Thyroid gland (tissue), 4 donors: ENCODE measurements around the gene LINC01488. TPM values are rescaled to one million over a fixed set of nuclear protein-coding genes. Genes with fewer than 3 reads are reported as not detected.

ENCODE experiments used
- DNase-seq, 2 donors: peaks; one replicate each; pipeline ENCODE4 v3.0.0-alpha.2; 2019
- H3K27ac ChIP-seq, 3 donors: fragments of 200-600 bp; sonication (generic); 1 replicate in 2 of 3; 2 replicates in 1 of 3; pipeline ENCODE4 v1.5.1; 2016 to 2019; ENCODE audit warnings: mild to moderate bottlenecking in 1 of 3, moderate library complexity in 1 of 3
- H3K27me3 ChIP-seq: fragments of 200-600 bp; sonication (generic); one replicate; pipeline ENCODE4 v1.5.1; 2019
- H3K36me3 ChIP-seq, 2 donors: fragments of 200-600 bp; sonication (generic); one replicate each; pipeline ENCODE4 v1.5.1; 2016 to 2019
- H3K4me1 ChIP-seq, 2 donors: fragments of 200-600 bp; sonication (generic); one replicate each; pipeline ENCODE4 v1.5.1; 2017 to 2019
- H3K4me3 ChIP-seq, 3 donors: fragments of 200-600 bp; sonication (generic); replicated peaks in 1 of 3; 1 replicate in 2 of 3; 2 replicates in 1 of 3; pipeline ENCODE4 v1.5.1; 2016; ENCODE audit warnings: mild to moderate bottlenecking in 1 of 3
- H3K9me3 ChIP-seq: fragments of 200-600 bp; sonication (generic); one replicate; pipeline ENCODE4 v1.5.1; 2017
- POLR2A ChIP-seq, 2 donors: fragments of 450-650 bp; IDR thresholded peaks; one replicate each; pipeline ENCODE4 v1.6.1; 2017; ENCODE audit warnings: antibody characterized with exemption in 2 of 2, mild to moderate bottlenecking in 2 of 2, moderate library complexity in 1 of 2
- WGBS, 2 donors: methylation state at CpG; one replicate each; pipeline ENCODE4 v1.1.5; 2017; 5-methylcytosine and 5-hydroxymethylcytosine counted together
- intact Hi-C: fragments of 100-400 bp; cut with DNase I; formaldehyde crosslinking; loops from one replicate; pipeline ENCODE4 v1.15.1; 2023
- total RNA-seq, 4 donors: library from RNA; depleted of rRNA; stranded (reverse); fragments of >200 nt; gene quantifications; one replicate each; pipeline ENCODE4 v1.2.3, GENCODE V29; 2016
- TF ChIP-seq, protein P1 (sequence below), 6 experiments: fragments of 200-600 bp in 3 of 6; fragments of 450-650 bp in 3 of 6; sonication (generic) in 3 of 6; IDR thresholded peaks; one replicate each; pipeline ENCODE4 v1.5.1; 2016 to 2019; ENCODE audit warnings: antibody characterized with exemption in 6 of 6, mild to moderate bottlenecking in 2 of 6, inconsistent platforms in 1 of 6, moderate library complexity in 1 of 6

Gene LINC01488
- total RNA-seq, 4 donors from 2014 or later, result not detected

DNA sequence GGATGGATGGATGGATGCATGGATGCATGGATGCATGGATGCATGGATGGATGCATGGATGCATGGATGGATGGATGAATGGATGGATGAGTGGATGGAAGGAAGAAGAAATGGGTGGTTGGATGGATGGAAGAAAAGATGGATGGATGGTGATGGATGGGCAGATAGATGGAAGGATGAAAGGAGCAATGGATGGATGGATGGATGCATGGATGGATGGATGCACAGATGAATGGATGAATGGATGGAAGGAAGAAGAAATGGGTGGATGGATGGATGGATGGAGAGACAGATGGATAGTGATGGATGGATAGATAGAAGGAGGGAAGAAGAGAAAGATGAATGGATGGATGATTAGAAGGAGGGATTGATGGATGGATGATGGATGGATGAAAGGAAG is 30.2 kb upstream of the LINC01488 start:
- no peaks in the 10 kb centered on the region for H3K27me3 ChIP-seq
- H3K9me3 ChIP-seq, result no peaks in the 10 kb centered on the region
- no peaks in the 10 kb centered on the region for H3K36me3 ChIP-seq
- TF ChIP-seq POLR2A (IDR thresholded peaks at IDR 0.05), result no peak
- TF ChIP-seq, protein P1, sequence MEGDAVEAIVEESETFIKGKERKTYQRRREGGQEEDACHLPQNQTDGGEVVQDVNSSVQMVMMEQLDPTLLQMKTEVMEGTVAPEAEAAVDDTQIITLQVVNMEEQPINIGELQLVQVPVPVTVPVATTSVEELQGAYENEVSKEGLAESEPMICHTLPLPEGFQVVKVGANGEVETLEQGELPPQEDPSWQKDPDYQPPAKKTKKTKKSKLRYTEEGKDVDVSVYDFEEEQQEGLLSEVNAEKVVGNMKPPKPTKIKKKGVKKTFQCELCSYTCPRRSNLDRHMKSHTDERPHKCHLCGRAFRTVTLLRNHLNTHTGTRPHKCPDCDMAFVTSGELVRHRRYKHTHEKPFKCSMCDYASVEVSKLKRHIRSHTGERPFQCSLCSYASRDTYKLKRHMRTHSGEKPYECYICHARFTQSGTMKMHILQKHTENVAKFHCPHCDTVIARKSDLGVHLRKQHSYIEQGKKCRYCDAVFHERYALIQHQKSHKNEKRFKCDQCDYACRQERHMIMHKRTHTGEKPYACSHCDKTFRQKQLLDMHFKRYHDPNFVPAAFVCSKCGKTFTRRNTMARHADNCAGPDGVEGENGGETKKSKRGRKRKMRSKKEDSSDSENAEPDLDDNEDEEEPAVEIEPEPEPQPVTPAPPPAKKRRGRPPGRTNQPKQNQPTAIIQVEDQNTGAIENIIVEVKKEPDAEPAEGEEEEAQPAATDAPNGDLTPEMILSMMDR (IDR thresholded peaks at IDR 0.05), result no peak
- H3K4me3 ChIP-seq, result no peak overlapping the region
- no peak overlapping the region for H3K27ac ChIP-seq
- peaks cover 31 to 40% of the 10 kb centered on the region in 2 donors for H3K4me1 ChIP-seq
- no peak for DNase-seq
- intact Hi-C loops, result no loop called here

DNA sequence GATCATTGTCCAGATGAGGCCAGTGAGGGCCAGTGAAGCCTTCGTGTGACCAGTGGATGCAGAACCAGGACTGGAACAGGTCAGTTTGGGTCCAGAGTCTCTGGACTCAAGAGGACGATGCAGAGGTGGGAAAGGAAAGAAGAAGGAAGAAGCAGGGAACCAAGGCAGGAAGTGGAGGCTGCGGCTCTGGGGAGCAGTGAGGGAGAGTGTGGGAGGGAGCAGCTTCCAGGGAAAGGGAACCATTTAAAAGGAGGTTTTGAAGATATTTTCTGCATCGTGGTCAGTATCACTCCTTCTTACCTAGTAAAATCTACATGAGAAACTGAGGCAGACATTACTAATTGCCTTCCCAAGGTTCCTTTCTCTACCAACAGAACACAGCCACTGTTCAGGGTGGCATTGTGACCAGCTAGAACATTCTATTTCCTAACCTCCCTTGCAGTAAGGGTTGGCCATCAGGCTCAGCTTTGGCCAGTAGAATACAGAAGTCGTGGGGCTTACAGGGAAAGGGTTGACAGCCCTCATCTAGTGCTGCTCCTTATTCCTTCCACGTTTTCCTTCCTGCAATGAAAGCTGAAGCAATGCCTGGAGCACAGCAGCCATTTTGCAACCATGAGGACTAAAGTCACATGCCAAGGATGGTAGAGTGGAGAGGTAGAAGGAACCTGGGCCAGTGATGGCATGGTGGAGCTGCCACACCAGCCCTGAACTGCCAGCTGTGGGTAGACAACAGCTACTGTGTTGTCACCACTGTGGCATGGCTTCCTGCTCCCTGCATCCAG is 29.1 kb upstream of the LINC01488 start:
- no peak for TF ChIP-seq POLR2A (IDR thresholded peaks at IDR 0.05)
- TF ChIP-seq, protein P1 (IDR thresholded peaks at IDR 0.05), result no peak
- H3K4me3 ChIP-seq, result no peak overlapping the region
- H3K4me1 ChIP-seq, result peaks cover 25 to 30% of the 10 kb centered on the region in 2 donors
- no peaks in the 10 kb centered on the region for H3K36me3 ChIP-seq
- no peak for DNase-seq
- no peaks in the 10 kb centered on the region for H3K27me3 ChIP-seq
- 81 to 90% methylated on average over 6 of the region's 6 CpGs for WGBS, 2 donors
- intact Hi-C loops, result no loop called here
- no peaks in the 10 kb centered on the region for H3K9me3 ChIP-seq
- H3K27ac ChIP-seq, result no peak overlapping the region

DNA sequence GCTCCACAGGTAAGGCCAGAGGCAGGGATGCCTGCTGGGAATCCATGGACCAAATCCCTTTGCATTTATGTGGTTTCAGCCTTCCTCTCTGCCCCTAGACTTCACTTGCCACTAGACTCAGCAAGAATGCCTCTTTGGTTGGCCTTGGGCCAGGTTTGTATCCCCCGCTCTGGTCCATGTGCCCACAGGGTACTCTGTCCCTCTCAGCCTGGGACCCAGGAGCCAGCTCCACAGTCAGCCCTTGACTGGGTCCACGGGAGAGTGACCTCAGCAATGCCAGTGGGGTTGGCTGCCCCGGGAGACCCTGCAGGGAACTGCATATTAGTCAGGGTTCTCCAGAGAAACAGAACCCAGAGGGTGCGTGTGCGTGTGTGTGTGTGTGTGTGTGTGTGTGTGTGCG is 28.3 kb upstream of the LINC01488 start:
- TF ChIP-seq, protein P1 (IDR thresholded peaks at IDR 0.05), result no peak
- no peak for TF ChIP-seq POLR2A (IDR thresholded peaks at IDR 0.05)
- no peak for DNase-seq
- H3K36me3 ChIP-seq, result no peaks in the 10 kb centered on the region
- 69 to 78% methylated on average over 6 of the region's 6 CpGs for WGBS, 2 donors
- peaks cover 19 to 22% of the 10 kb centered on the region in 2 donors for H3K4me1 ChIP-seq
- no peak overlapping the region for H3K27ac ChIP-seq
- no peaks in the 10 kb centered on the region for H3K9me3 ChIP-seq
- no peak overlapping the region for H3K4me3 ChIP-seq
- intact Hi-C loops, result no loop called here
- H3K27me3 ChIP-seq, result no peaks in the 10 kb centered on the region

DNA sequence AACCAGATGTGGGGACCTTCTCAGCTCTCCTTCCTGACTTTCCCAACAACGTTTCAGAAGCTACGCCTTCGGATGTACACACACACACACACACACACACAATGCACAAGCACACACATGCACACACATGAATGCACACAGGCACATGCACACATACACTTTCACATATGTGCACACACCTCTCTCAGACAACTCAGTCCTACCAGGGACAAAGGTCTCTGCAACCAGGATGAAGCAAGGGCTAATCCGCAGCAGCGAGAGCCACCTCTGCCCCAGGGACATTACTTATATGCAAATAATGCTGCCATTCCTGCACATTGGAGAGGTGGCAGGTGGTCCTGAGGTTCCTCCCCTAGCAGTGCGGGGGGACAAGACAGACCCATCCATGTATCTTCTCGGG is 27.4 kb upstream of the LINC01488 start:
- H3K4me1 ChIP-seq, result peaks cover 11 to 14% of the 10 kb centered on the region in 2 donors
- no peaks in the 10 kb centered on the region for H3K36me3 ChIP-seq
- WGBS, 2 donors, result 90% methylated on average over 7 of the region's 7 CpGs
- H3K9me3 ChIP-seq, result no peaks in the 10 kb centered on the region
- no peak for DNase-seq
- H3K27me3 ChIP-seq, result no peaks in the 10 kb centered on the region
- H3K27ac ChIP-seq, result no peak overlapping the region
- intact Hi-C loops, result no loop called here
- H3K4me3 ChIP-seq, result no peak overlapping the region
- no peak for TF ChIP-seq POLR2A (IDR thresholded peaks at IDR 0.05)
- TF ChIP-seq, protein P1 (IDR thresholded peaks at IDR 0.05), result no peak

DNA sequence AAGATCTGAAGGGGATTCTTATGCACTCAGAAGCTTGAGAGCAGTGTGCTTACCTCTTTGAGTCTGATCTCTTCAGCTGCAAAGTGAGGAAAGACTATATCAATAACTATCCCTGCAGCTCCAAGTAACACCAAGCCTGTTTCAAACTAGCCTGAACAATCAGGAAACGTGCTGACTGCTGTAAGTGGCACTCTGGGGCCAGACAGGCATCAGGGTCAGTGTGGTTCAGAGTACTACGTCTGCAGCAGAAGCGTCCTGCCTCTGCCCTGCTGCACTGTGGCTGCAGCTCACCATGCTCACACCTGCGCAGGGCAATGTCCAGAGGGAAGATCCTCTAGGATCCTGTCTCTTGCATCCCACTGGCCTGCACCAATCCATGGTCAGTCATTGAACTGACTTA is 25.5 kb upstream of the LINC01488 start:
- DNase-seq, result no peak
- H3K36me3 ChIP-seq, result no peaks in the 10 kb centered on the region
- H3K4me3 ChIP-seq, result no peak overlapping the region
- intact Hi-C loops, result no loop called here
- peaks cover 0 to 13% of the 10 kb centered on the region in 2 donors for H3K4me1 ChIP-seq
- no peaks in the 10 kb centered on the region for H3K27me3 ChIP-seq
- no peak overlapping the region for H3K27ac ChIP-seq
- TF ChIP-seq, protein P1 (IDR thresholded peaks at IDR 0.05), result no peak
- H3K9me3 ChIP-seq, result no peaks in the 10 kb centered on the region
- 77 to 85% methylated on average over 2 to 4 of the region's 4 CpGs for WGBS, 2 donors
